IPS-15b (cell line): ENCODE results near the gene SELP.

Experiments used
- H3K27me3 ChIP-seq: one replicate; pipeline ENCODE4 v1.6.1; 2013; ENCODE audit warnings: low read length; ENCODE audit not compliant: control insufficient read depth, insufficient read depth
- H3K36me3 ChIP-seq: one replicate; pipeline ENCODE4 v1.6.1; 2013; ENCODE audit warnings: low read length; ENCODE audit not compliant: control insufficient read depth, insufficient read depth
- H3K4me1 ChIP-seq: one replicate; pipeline ENCODE4 v1.6.1; 2013; ENCODE audit warnings: mild to moderate bottlenecking, low read length; ENCODE audit not compliant: control insufficient read depth, insufficient read depth
- H3K4me3 ChIP-seq: one replicate; pipeline ENCODE4 v1.5.1; 2013; ENCODE audit warnings: low read depth, low read length
- H3K9ac ChIP-seq: one replicate; pipeline ENCODE4 v1.6.1; 2013; ENCODE audit warnings: low read depth, mild to moderate bottlenecking, low read length
- H3K9me3 ChIP-seq: one replicate; pipeline ENCODE4 v1.6.1; 2013; ENCODE audit warnings: mild to moderate bottlenecking, low read length; ENCODE audit not compliant: control insufficient read depth, insufficient read depth

Gene SELP

GRCh38 chr1:169570172-169570574, 59.8 kb downstream of the SELP start:
- H3K9ac ChIP-seq = no peak overlapping the region

GRCh38 chr1:169568497-169568896, 61.4 kb downstream of the SELP start:
- no peak overlapping the region for H3K9ac ChIP-seq
- H3K4me1 ChIP-seq = no peaks in the 10 kb centered on the region
- no peaks in the 10 kb centered on the region for H3K36me3 ChIP-seq
- no peaks in the 10 kb centered on the region for H3K9me3 ChIP-seq
- H3K4me3 ChIP-seq = no peak overlapping the region
- no peaks in the 10 kb centered on the region for H3K27me3 ChIP-seq

More at GRCh38 chr1:169570172-169570574, 59.8 kb downstream of the SELP start:
- Histone ChIP-seq H3K9me3 (no peaks in the 10 kb centered on the region), H3K4me3 (no peak overlapping the region), H3K27me3 (no peaks in the 10 kb centered on the region), H3K36me3 (no peaks in the 10 kb centered on the region), H3K4me1 (no peaks in the 10 kb centered on the region)

- Histone ChIP-seq H3K4me3 (no peak overlapping the region), H3K9ac (no peak overlapping the region), H3K27me3 (no peaks in the 10 kb centered on the region), H3K9me3 (no peaks in the 10 kb centered on the region), H3K36me3 (no peaks in the 10 kb centered on the region), H3K4me1 (no peaks in the 10 kb centered on the region)
These were observed 64.3 kb downstream of the SELP start for GRCh38 chr1:169565335-169566271.

- H3K27me3 ChIP-seq = no peaks in the 10 kb centered on the region
- no peaks in the 10 kb centered on the region for H3K4me1 ChIP-seq
- no peaks in the 10 kb centered on the region for H3K9me3 ChIP-seq
- H3K36me3 ChIP-seq = no peaks in the 10 kb centered on the region
- no peak overlapping the region for H3K9ac ChIP-seq
- no peak overlapping the region for H3K4me3 ChIP-seq
These were observed 66.3 kb downstream of the SELP start for GRCh38 chr1:169563650-169564049.

GRCh38 chr1:169563019-169563615, 66.8 kb downstream of the SELP start:
- H3K9me3 ChIP-seq = no peaks in the 10 kb centered on the region
- H3K36me3 ChIP-seq = no peaks in the 10 kb centered on the region
- no peaks in the 10 kb centered on the region for H3K4me1 ChIP-seq
- H3K4me3 ChIP-seq = no peak overlapping the region
- H3K27me3 ChIP-seq = no peaks in the 10 kb centered on the region
- H3K9ac ChIP-seq = no peak overlapping the region

GRCh38 chr1:169561692-169562091, 68.2 kb downstream of the SELP start:
- H3K9me3 ChIP-seq = no peaks in the 10 kb centered on the region
- H3K4me1 ChIP-seq = no peaks in the 10 kb centered on the region
- no peaks in the 10 kb centered on the region for H3K27me3 ChIP-seq
- H3K36me3 ChIP-seq = no peaks in the 10 kb centered on the region
- H3K4me3 ChIP-seq = no peak overlapping the region
- no peak overlapping the region for H3K9ac ChIP-seq

GRCh38 chr1:169557131-169557530, 72.8 kb downstream of the SELP start:
- Histone ChIP-seq H3K4me3 (no peak overlapping the region), H3K9me3 (no peaks in the 10 kb centered on the region), H3K9ac (no peak overlapping the region), H3K27me3 (no peaks in the 10 kb centered on the region), H3K4me1 (peaks cover 3% of the 10 kb centered on the region), H3K36me3 (no peaks in the 10 kb centered on the region)

- H3K4me3 ChIP-seq = no peak overlapping the region
- H3K27me3 ChIP-seq = no peaks in the 10 kb centered on the region
- no peak overlapping the region for H3K9ac ChIP-seq
- no peaks in the 10 kb centered on the region for H3K4me1 ChIP-seq
- H3K36me3 ChIP-seq = no peaks in the 10 kb centered on the region
- H3K9me3 ChIP-seq = no peaks in the 10 kb centered on the region
These were observed 79.6 kb downstream of the SELP start for GRCh38 chr1:169550294-169550693.

GRCh38 chr1:169548282-169548681, 81.6 kb downstream of the SELP start:
- no peaks in the 10 kb centered on the region for H3K4me1 ChIP-seq
- H3K9ac ChIP-seq = no peak overlapping the region
- no peaks in the 10 kb centered on the region for H3K9me3 ChIP-seq
- no peaks in the 10 kb centered on the region for H3K36me3 ChIP-seq
- H3K4me3 ChIP-seq = no peak overlapping the region
- H3K27me3 ChIP-seq = no peaks in the 10 kb centered on the region

- H3K27me3 ChIP-seq = no peaks in the 10 kb centered on the region
- no peak overlapping the region for H3K9ac ChIP-seq
- H3K4me1 ChIP-seq = no peaks in the 10 kb centered on the region
- H3K4me3 ChIP-seq = no peak overlapping the region
- no peaks in the 10 kb centered on the region for H3K36me3 ChIP-seq
- H3K9me3 ChIP-seq = no peaks in the 10 kb centered on the region
These were observed 83.6 kb downstream of the SELP start for GRCh38 chr1:169546087-169546995.

- no peaks in the 10 kb centered on the region for H3K4me1 ChIP-seq
- no peak overlapping the region for H3K9ac ChIP-seq
- H3K27me3 ChIP-seq = no peaks in the 10 kb centered on the region
- no peaks in the 10 kb centered on the region for H3K36me3 ChIP-seq
- H3K4me3 ChIP-seq = no peak overlapping the region
- H3K9me3 ChIP-seq = no peaks in the 10 kb centered on the region
These were observed 84.5 kb downstream of the SELP start for GRCh38 chr1:169545472-169545871.
